Measurements from ENCODE around the gene ZNF821.
"Not testable (repeated sequence)": the region's sequence is repeated elsewhere in the genome, so short reads cannot be mapped to it uniquely, and the experiment has no call there.

Gene ZNF821

GRCh38 chr16:71855937-71856662, 27.9 kb downstream of the ZNF821 start:
- DNase-seq, result peak; percentile 23 to 37

- no peak for DNase-seq
These were observed 29.5 kb downstream of the ZNF821 start for GRCh38 chr16:71854369-71854948.

GRCh38 chr16:71853413-71853812, 30.6 kb downstream of the ZNF821 start:
- DNase-seq, result no peak

GRCh38 chr16:71852561-71852960, 31.4 kb downstream of the ZNF821 start:
- DNase-seq, result no peak

- no peak for DNase-seq
These were observed 31.8 kb downstream of the ZNF821 start for GRCh38 chr16:71852158-71852557.

- no peak for DNase-seq
These were observed 32.2 kb downstream of the ZNF821 start for GRCh38 chr16:71851746-71852145.

- DNase-seq, result no peak
These were observed 35.4 kb downstream of the ZNF821 start for GRCh38 chr16:71848622-71849021.

GRCh38 chr16:71847096-71847495, 36.9 kb downstream of the ZNF821 start:
- no peak for DNase-seq

GRCh38 chr16:71846431-71846830, 37.6 kb downstream of the ZNF821 start:
- peak; percentile 17 to 32 for DNase-seq

GRCh38 chr16:71845639-71846430, 38.1 kb downstream of the ZNF821 start, which contains the start of gene ATXN1L:
ATXN1L (plus strand) TSS chr16:71845976; CDS start chr16:71849741, 3,765 bp downstream.
- peak; percentile 91 to 93 for DNase-seq

GRCh38 chr16:71843572-71843971, 40.4 kb downstream of the ZNF821 start:
- no peak for DNase-seq

GRCh38 chr16:71840052-71840451, 43.9 kb downstream of the ZNF821 start:
- DNase-seq, result no peak

- DNase-seq, result no peak
These were observed 46.8 kb downstream of the ZNF821 start for GRCh38 chr16:71837150-71837549.

GRCh38 chr16:71834291-71834690, 49.7 kb downstream of the ZNF821 start:
- DNase-seq, result no peak

GRCh38 chr16:71832112-71832511, 51.9 kb downstream of the ZNF821 start:
- DNase-seq, result not testable (repeated sequence)

- DNase-seq, result not testable (repeated sequence)
These were observed 52.3 kb downstream of the ZNF821 start for GRCh38 chr16:71831698-71832097.

- no peak for DNase-seq
These were observed 53.6 kb downstream of the ZNF821 start for GRCh38 chr16:71830359-71830758.

GRCh38 chr16:71826533-71827017, 57.4 kb downstream of the ZNF821 start:
- no peak for DNase-seq

GRCh38 chr16:71817155-71817500, 66.9 kb downstream of the ZNF821 start:
- not testable (repeated sequence) for DNase-seq

GRCh38 chr16:71811261-71811803, 72.7 kb downstream of the ZNF821 start:
- no peak for DNase-seq

- DNase-seq, result not testable (repeated sequence)
These were observed 73.8 kb downstream of the ZNF821 start for GRCh38 chr16:71810155-71810530.

Data from activated CD4-positive, alpha-beta T cell treated with anti-CD3 and anti-CD28 coated beads, Interleukin-2, amount 50 U/mL, for 48 hours (primary cell).